ENCODE measurements around the gene PEX5. TPM values are rescaled to one million over a fixed set of nuclear protein-coding genes. Genes with fewer than 3 reads are reported as not detected.

The PEX5 gene
- 18.0 and 21.4 TPM in 2 replicates for total RNA-seq

DNA sequence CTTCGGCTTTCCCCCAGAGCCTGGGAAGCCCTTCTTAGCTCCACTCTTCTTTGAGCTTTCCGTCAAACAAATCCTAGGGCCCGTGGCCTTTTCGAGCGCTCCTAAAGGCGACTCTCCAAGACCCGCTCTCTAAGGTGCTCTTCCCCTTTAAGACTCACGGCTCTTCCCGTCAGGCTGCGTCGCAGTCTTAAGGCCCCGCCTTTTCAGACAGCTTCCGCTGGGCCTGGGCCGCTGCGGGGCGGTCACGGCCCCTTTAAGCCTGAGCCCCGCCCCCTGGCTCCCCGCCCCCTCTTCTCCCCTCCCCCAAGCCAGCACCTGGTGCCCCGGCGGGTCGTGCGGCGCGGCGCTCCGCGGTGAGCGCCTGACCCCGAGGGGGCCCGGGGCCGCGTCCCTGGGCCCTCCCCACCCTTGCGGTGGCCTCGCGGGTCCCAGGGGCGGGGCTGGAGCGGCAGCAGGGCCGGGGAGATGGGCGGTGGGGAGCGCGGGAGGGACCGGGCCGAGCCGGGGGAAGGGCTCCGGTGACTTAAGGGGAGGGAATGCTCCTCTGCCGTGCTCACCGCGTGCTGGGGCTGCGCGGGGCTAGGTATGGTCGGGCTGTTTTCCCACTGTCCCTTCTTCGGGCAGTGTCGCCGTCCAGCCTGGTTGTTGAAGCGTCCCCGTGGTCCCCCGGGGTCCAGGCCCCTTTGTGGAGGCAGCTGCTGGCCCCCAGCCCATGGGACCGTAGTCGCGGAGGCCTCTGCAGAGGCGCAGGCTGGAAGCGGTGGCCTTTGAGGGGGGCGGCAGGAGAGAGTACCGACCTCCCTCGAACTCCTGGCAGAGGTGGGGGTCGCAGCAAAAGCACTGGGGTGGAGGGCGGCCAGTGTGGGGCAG is at the start of gene PEX5:
Gene PEX5, plus strand, starts transcription at position 289 of the 870 bp plus-strand sequence. CDS start 692 bp downstream, outside the sequence.

Other genes starting within 250 kb of the PEX5 start
- gene RNU7-1, start 245.9 kb upstream of the PEX5 start, total RNA-seq: not detected in 2 replicates
- gene C12orf57, start 245.7 kb upstream of the PEX5 start, total RNA-seq: 114 and 150 TPM in 2 replicates
- gene PTPN6, start 238.3 kb upstream of the PEX5 start, total RNA-seq: not detected in 2 replicates
- gene PHB2, start 219.0 kb upstream of the PEX5 start, total RNA-seq: 103 and 125 TPM in 2 replicates
- gene EMG1, start 218.8 kb upstream of the PEX5 start, total RNA-seq: 26.3 and 35.9 TPM in 2 replicates
- gene LPCAT3, start 171.2 kb upstream of the PEX5 start, total RNA-seq: 7.3 and 13.2 TPM in 2 replicates
- gene C1S, start 129.0 kb upstream of the PEX5 start, total RNA-seq: 215 and 232 TPM in 2 replicates
- gene C1R, start 97.2 kb upstream of the PEX5 start, total RNA-seq: 69.8 and 146 TPM in 2 replicates
- 24.4 and 38.4 TPM in 2 replicates for gene C1RL, start 80.5 kb upstream of the PEX5 start, total RNA-seq
- gene RBP5, start 60.8 kb upstream of the PEX5 start, total RNA-seq: 0.19 TPM in 1 of 2 replicates, not detected in the other
- gene CLSTN3, start 59.3 kb upstream of the PEX5 start, total RNA-seq: 7.0 and 7.9 TPM in 2 replicates
- gene ACSM4, start 114.4 kb downstream of the PEX5 start, total RNA-seq: not detected in 2 replicates

All from aortic smooth muscle cell (primary cell).